Measurements from ENCODE around the gene SEC11C.

The SEC11C gene

GRCh38 chr18:59114160-59114559, 25.5 kb upstream of the SEC11C start:
- no peak for TF ChIP-seq CTCF (IDR thresholded peaks at IDR 0.05)

GRCh38 chr18:59123588-59124369, 15.9 kb upstream of the SEC11C start:
- TF ChIP-seq CTCF (IDR thresholded peaks at IDR 0.05): no peak

GRCh38 chr18:59124370-59124704, 15.3 kb upstream of the SEC11C start:
- TF ChIP-seq CTCF (IDR thresholded peaks at IDR 0.05): no peak

GRCh38 chr18:59127047-59127446, 12.6 kb upstream of the SEC11C start:
- no peak for TF ChIP-seq CTCF (IDR thresholded peaks at IDR 0.05)

GRCh38 chr18:59129951-59130703, 9.6 kb upstream of the SEC11C start:
- no peak for TF ChIP-seq CTCF (IDR thresholded peaks at IDR 0.05)

- TF ChIP-seq CTCF (IDR thresholded peaks at IDR 0.05): no peak
These were observed 6.7 kb upstream of the SEC11C start for GRCh38 chr18:59132810-59133465.

- TF ChIP-seq CTCF (IDR thresholded peaks at IDR 0.05): no peak
These were observed 431 bp upstream of the SEC11C start for GRCh38 chr18:59139291-59139614.
